GM18511 (cell line): ENCODE results near the gene MCCD1.

Experiments
- ATAC-seq: cut with Tn5 transposase; IDR thresholded peaks from one replicate; pipeline ENCODE4 v1.9.1; 2021; ENCODE audit warnings: mild to moderate bottlenecking, moderate library complexity; ENCODE audit not compliant: unreplicated experiment

Gene MCCD1

DNA sequence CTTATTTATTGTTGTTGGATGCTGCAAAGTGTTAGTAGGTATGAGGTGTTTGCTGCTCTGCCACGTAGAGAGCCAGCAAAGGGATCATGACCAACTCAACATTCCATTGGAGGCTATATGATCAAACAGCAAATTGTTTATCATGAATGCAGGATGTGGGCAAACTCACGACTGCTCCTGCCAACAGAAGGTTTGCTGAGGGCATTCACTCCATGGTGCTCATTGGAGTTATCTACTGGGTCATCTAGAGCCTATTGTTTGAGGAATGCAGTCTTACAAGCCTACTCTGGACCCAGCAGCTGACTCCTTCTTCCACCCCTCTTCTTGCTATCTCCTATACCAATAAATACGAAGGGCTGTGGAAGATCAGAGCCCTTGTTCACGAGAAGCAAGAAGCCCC lies 18.8 kb upstream of the MCCD1 start:
- no peak for ATAC-seq

- no peak for ATAC-seq
Observed at GRCh38 chr6:31513456-31514165, 15.2 kb upstream of the MCCD1 start.

GRCh38 chr6:31521835-31522234 lies 6.9 kb upstream of the MCCD1 start:
- no peak for ATAC-seq

DNA sequence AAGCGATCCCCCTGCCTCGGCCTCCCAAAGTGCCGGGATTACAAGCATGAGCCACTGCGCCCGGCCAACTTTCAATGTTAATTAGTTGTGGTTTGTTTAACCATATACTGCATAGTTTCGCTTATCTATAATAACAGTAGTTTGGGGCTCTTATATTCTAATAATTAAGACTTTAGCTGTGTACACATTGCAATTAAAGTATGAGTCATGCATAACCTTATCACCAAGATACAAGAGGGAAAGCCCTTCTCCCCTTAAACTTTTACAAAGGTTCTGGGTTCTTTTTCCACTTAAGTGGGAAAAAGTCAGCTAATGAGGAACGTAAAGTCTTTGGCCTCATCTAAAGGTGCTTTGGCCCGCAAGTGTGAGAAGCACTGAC lies 3.2 kb upstream of the MCCD1 start:
- no peak for ATAC-seq

- no peak for ATAC-seq
Observed at GRCh38 chr6:31525932-31526591, 2.7 kb upstream of the MCCD1 start.

DNA sequence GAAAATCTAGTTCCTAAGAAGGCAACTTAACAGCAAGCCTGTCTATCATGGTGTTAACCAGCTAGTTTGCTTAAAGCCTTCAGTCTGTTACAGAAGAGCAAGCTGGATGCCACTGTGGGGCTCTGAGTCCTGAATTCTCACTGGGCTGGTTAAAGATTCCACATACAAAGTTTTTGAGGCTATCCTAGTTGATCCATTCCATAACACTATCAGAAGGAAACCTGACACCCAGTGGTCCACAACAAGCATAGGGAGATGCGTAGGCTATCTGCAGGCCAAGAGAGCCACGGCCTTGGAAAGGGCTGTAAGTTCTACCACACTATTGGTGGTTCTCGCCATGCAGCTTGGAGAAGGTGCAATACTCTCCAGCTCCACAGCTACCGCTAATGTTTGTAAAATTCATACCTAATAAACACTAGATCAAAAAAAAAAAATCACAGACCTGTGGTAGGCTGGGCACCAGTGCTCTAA lies 420 bp upstream of the MCCD1 start:
- no peak for ATAC-seq

GRCh38 chr6:31529329-31530150 lies 778 bp downstream of the MCCD1 start:
- ATAC-seq = no peak

GRCh38 chr6:31530659-31531058 lies 1.9 kb downstream of the MCCD1 start:
- ATAC-seq = no peak

DNA sequence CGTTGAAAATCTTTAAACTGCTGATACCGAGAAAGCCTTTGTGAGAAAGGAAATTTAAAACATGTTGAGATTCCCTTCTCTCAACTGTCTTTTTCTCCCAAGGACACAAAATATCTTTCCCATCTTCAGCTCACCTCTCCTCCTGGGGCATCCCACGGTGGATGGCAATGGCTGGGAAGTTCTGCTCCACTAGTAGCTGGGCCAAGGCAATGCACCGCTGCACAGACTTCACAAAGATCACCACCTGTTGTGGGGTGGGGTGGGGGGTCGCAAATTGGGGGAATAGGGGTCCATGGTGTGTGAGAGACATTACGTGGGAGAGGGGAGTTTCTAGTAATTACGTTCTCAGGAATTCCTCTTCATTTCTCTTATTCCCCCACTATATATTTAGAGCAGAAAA lies 2.4 kb downstream of the MCCD1 start:
- ATAC-seq = no peak

DNA sequence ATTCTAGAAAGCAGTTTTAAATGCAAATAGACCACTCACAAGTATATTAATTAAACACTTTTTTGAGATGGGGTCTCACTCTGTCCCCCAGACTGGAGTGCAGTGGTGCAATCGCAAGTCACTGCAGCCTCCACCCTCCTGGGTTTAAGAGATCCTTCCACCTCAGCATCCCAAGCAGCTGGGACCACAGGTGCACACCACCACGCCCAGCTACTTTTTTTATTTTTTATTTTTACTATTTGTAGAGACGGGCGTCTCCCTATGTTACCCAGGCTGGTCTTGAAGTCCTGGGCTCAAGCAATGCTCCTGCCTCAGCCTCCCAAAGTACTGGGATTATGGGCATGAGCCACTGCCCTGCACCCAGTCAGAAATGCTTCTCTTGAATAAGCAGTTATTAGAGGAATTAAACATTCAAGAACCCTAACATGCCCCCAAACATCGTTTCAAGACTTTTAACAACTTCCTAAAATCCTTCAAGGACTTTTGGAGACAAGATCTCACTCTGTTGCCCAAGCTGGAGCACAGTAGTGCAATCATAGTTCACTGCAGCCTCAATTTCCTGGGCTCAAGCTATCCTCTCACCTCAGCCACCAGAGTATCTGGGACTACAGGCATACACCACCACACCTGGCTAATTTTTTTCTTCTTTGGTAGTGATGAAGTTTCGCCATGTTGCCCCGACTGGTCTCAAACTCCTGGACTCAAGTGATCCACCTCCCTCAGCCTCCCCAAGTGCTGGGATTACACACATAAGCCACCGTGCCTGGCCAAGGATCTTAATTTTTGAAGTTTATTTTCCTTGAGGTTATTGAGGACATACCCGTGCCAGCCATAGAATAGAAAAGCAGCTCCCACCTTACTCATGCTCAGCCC lies 3.2 kb downstream of the MCCD1 start:
- ATAC-seq = no peak

GRCh38 chr6:31532644-31533454 lies 4.1 kb downstream of the MCCD1 start:
- ATAC-seq = no peak

- ATAC-seq = no peak
Observed at GRCh38 chr6:31533455-31533841, 4.7 kb downstream of the MCCD1 start.

DNA sequence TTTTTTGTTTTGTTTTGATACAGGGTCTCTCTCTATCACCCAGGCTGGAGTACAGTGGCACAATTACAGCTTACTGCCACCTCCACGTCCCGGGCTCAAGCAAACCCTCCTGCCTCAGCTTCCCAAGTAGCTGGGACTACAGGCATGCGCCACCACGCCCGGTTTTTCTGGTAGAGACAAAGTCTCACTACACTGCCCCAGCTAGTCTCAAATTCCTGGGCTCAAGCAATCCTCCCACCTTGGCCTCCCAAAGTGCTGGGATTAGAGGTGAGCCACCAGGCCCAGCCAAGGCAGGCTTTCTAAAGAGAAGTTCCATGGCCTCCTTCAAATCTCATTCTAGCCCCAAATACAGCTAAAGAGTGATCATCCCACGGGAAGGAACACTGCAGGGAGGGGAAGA lies 5.2 kb downstream of the MCCD1 start:
- ATAC-seq = no peak

- no peak for ATAC-seq
Observed at GRCh38 chr6:31534521-31535040, 5.8 kb downstream of the MCCD1 start.

- no peak for ATAC-seq
Observed at GRCh38 chr6:31535538-31536324, 7.0 kb downstream of the MCCD1 start.

DNA sequence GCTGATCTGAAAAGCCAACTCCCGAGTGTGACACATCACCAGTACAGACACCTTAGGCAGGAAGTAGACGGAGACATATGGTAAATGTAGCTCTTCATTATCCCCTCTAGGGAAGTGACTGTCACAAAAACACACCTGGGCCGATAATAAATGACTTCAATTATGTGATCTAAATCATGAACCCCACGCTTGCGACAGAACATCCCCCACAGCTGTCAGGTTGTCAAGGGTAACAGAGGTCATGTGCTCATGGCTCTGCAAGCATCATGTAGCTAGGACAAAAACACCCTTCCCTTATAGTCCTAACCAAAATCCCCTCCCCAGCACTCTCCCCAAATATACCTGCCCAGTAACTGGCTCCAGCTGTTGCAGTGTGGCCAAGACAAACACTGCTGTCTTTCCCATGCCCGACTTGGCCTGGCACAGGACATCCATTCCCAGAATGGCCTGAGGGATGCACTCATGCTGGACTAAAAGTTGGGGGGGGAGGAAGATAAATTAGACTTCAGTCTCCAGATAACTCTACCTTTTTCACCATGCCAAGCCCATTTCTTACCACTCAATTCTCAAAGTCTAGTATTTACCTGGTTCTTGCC lies 10.1 kb downstream of the MCCD1 start:
- ATAC-seq = no peak

GRCh38 chr6:31540640-31541039 lies 11.9 kb downstream of the MCCD1 start:
- no peak for ATAC-seq

GRCh38 chr6:31541059-31541657 lies 12.4 kb downstream of the MCCD1 start:
- no peak for ATAC-seq
